ENCODE results near the gene OCLN.
"Not testable (repeated sequence)": the region's sequence is repeated elsewhere in the genome, so short reads cannot be mapped to it uniquely, and the experiment has no call there.

The OCLN gene

GRCh38 chr5:69538735-69539134, 46.1 kb downstream of the OCLN start:
- H3K4me1 ChIP-seq (ENCODE audit: control insufficient read depth, insufficient read depth, low read length); H3K9me3 ChIP-seq (ENCODE audit: control insufficient read depth, insufficient read depth, low read length); H3K4me3 ChIP-seq (ENCODE audit: low read depth, low read length); H3K9ac ChIP-seq (ENCODE audit: low read depth, low read length); H3K36me3 ChIP-seq (ENCODE audit: control insufficient read depth, insufficient read depth, low read length); H3K27me3 ChIP-seq (ENCODE audit: control insufficient read depth, insufficient read depth, low read length): not testable (repeated sequence)

- not testable (repeated sequence) for H3K27me3 ChIP-seq (ENCODE audit: control insufficient read depth, insufficient read depth, low read length); H3K9me3 ChIP-seq (ENCODE audit: control insufficient read depth, insufficient read depth, low read length); H3K4me1 ChIP-seq (ENCODE audit: control insufficient read depth, insufficient read depth, low read length); H3K9ac ChIP-seq (ENCODE audit: low read depth, low read length); H3K4me3 ChIP-seq (ENCODE audit: low read depth, low read length); H3K36me3 ChIP-seq (ENCODE audit: control insufficient read depth, insufficient read depth, low read length)
Measured at GRCh38 chr5:69541347-69541746, 48.8 kb downstream of the OCLN start.

GRCh38 chr5:69542838-69543618, 50.4 kb downstream of the OCLN start:
- H3K4me1 ChIP-seq (ENCODE audit: control insufficient read depth, insufficient read depth, low read length); H3K4me3 ChIP-seq (ENCODE audit: low read depth, low read length); H3K9ac ChIP-seq (ENCODE audit: low read depth, low read length); H3K36me3 ChIP-seq (ENCODE audit: control insufficient read depth, insufficient read depth, low read length); H3K27me3 ChIP-seq (ENCODE audit: control insufficient read depth, insufficient read depth, low read length); H3K9me3 ChIP-seq (ENCODE audit: control insufficient read depth, insufficient read depth, low read length): not testable (repeated sequence)

GRCh38 chr5:69544602-69545001, 52.0 kb downstream of the OCLN start:
- not testable (repeated sequence) for H3K9ac ChIP-seq (ENCODE audit: low read depth, low read length); H3K36me3 ChIP-seq (ENCODE audit: control insufficient read depth, insufficient read depth, low read length); H3K27me3 ChIP-seq (ENCODE audit: control insufficient read depth, insufficient read depth, low read length); H3K4me1 ChIP-seq (ENCODE audit: control insufficient read depth, insufficient read depth, low read length); H3K4me3 ChIP-seq (ENCODE audit: low read depth, low read length); H3K9me3 ChIP-seq (ENCODE audit: control insufficient read depth, insufficient read depth, low read length)

GRCh38 chr5:69559908-69560330, 67.3 kb downstream of the OCLN start, which contains the start of gene GTF2H2C:
TSS of gene GTF2H2C (plus strand) at chr5:69560191. CDS start at chr5:69565133, 4,942 bp downstream.
- H3K27me3 ChIP-seq (ENCODE audit: control insufficient read depth, insufficient read depth, low read length); H3K9ac ChIP-seq (ENCODE audit: low read depth, low read length); H3K4me1 ChIP-seq (ENCODE audit: control insufficient read depth, insufficient read depth, low read length); H3K9me3 ChIP-seq (ENCODE audit: control insufficient read depth, insufficient read depth, low read length); H3K36me3 ChIP-seq (ENCODE audit: control insufficient read depth, insufficient read depth, low read length): not testable (repeated sequence)
- peak within 1 kb of the TSS; percentile 70 for H3K4me3 ChIP-seq (ENCODE audit: low read depth, low read length)

GRCh38 chr5:69560587-69561431, 68.2 kb downstream of the OCLN start:
- not testable (repeated sequence) for H3K27me3 ChIP-seq (ENCODE audit: control insufficient read depth, insufficient read depth, low read length); H3K4me1 ChIP-seq (ENCODE audit: control insufficient read depth, insufficient read depth, low read length); H3K9me3 ChIP-seq (ENCODE audit: control insufficient read depth, insufficient read depth, low read length); H3K9ac ChIP-seq (ENCODE audit: low read depth, low read length); H3K36me3 ChIP-seq (ENCODE audit: control insufficient read depth, insufficient read depth, low read length)
- peak overlapping the region; percentile 28 for H3K4me3 ChIP-seq (ENCODE audit: low read depth, low read length)

- not testable (repeated sequence) for H3K4me3 ChIP-seq (ENCODE audit: low read depth, low read length); H3K27me3 ChIP-seq (ENCODE audit: control insufficient read depth, insufficient read depth, low read length); H3K4me1 ChIP-seq (ENCODE audit: control insufficient read depth, insufficient read depth, low read length); H3K9me3 ChIP-seq (ENCODE audit: control insufficient read depth, insufficient read depth, low read length); H3K36me3 ChIP-seq (ENCODE audit: control insufficient read depth, insufficient read depth, low read length); H3K9ac ChIP-seq (ENCODE audit: low read depth, low read length)
Measured at GRCh38 chr5:69566172-69566571, 73.6 kb downstream of the OCLN start.

- not testable (repeated sequence) for H3K9ac ChIP-seq (ENCODE audit: low read depth, low read length); H3K9me3 ChIP-seq (ENCODE audit: control insufficient read depth, insufficient read depth, low read length); H3K36me3 ChIP-seq (ENCODE audit: control insufficient read depth, insufficient read depth, low read length); H3K27me3 ChIP-seq (ENCODE audit: control insufficient read depth, insufficient read depth, low read length); H3K4me3 ChIP-seq (ENCODE audit: low read depth, low read length); H3K4me1 ChIP-seq (ENCODE audit: control insufficient read depth, insufficient read depth, low read length)
Measured at GRCh38 chr5:69568072-69568471, 75.5 kb downstream of the OCLN start.

- not testable (repeated sequence) for H3K9me3 ChIP-seq (ENCODE audit: control insufficient read depth, insufficient read depth, low read length); H3K36me3 ChIP-seq (ENCODE audit: control insufficient read depth, insufficient read depth, low read length); H3K9ac ChIP-seq (ENCODE audit: low read depth, low read length); H3K4me1 ChIP-seq (ENCODE audit: control insufficient read depth, insufficient read depth, low read length); H3K27me3 ChIP-seq (ENCODE audit: control insufficient read depth, insufficient read depth, low read length); H3K4me3 ChIP-seq (ENCODE audit: low read depth, low read length)
Measured at GRCh38 chr5:69583356-69583755, 90.8 kb downstream of the OCLN start.

- H3K36me3 ChIP-seq (ENCODE audit: control insufficient read depth, insufficient read depth, low read length); H3K4me3 ChIP-seq (ENCODE audit: low read depth, low read length); H3K9me3 ChIP-seq (ENCODE audit: control insufficient read depth, insufficient read depth, low read length); H3K4me1 ChIP-seq (ENCODE audit: control insufficient read depth, insufficient read depth, low read length); H3K9ac ChIP-seq (ENCODE audit: low read depth, low read length); H3K27me3 ChIP-seq (ENCODE audit: control insufficient read depth, insufficient read depth, low read length): not testable (repeated sequence)
Measured at GRCh38 chr5:69596114-69596840, 103.7 kb downstream of the OCLN start.

- not testable (repeated sequence) for H3K4me1 ChIP-seq (ENCODE audit: control insufficient read depth, insufficient read depth, low read length); H3K4me3 ChIP-seq (ENCODE audit: low read depth, low read length); H3K9me3 ChIP-seq (ENCODE audit: control insufficient read depth, insufficient read depth, low read length); H3K36me3 ChIP-seq (ENCODE audit: control insufficient read depth, insufficient read depth, low read length); H3K9ac ChIP-seq (ENCODE audit: low read depth, low read length); H3K27me3 ChIP-seq (ENCODE audit: control insufficient read depth, insufficient read depth, low read length)
Measured at GRCh38 chr5:69601947-69602346, 109.4 kb downstream of the OCLN start.

GRCh38 chr5:69606839-69607238, 114.2 kb downstream of the OCLN start:
- H3K4me1 ChIP-seq (ENCODE audit: control insufficient read depth, insufficient read depth, low read length): not testable (repeated sequence)

More at GRCh38 chr5:69606839-69607238, 114.2 kb downstream of the OCLN start:
- not testable (repeated sequence) for H3K9me3 ChIP-seq (ENCODE audit: control insufficient read depth, insufficient read depth, low read length); H3K4me3 ChIP-seq (ENCODE audit: low read depth, low read length); H3K36me3 ChIP-seq (ENCODE audit: control insufficient read depth, insufficient read depth, low read length); H3K27me3 ChIP-seq (ENCODE audit: control insufficient read depth, insufficient read depth, low read length); H3K9ac ChIP-seq (ENCODE audit: low read depth, low read length)

Measured in iPS-15b (cell line).